Measurements from ENCODE around the gene LRMDA.

LRMDA gene

DNA sequence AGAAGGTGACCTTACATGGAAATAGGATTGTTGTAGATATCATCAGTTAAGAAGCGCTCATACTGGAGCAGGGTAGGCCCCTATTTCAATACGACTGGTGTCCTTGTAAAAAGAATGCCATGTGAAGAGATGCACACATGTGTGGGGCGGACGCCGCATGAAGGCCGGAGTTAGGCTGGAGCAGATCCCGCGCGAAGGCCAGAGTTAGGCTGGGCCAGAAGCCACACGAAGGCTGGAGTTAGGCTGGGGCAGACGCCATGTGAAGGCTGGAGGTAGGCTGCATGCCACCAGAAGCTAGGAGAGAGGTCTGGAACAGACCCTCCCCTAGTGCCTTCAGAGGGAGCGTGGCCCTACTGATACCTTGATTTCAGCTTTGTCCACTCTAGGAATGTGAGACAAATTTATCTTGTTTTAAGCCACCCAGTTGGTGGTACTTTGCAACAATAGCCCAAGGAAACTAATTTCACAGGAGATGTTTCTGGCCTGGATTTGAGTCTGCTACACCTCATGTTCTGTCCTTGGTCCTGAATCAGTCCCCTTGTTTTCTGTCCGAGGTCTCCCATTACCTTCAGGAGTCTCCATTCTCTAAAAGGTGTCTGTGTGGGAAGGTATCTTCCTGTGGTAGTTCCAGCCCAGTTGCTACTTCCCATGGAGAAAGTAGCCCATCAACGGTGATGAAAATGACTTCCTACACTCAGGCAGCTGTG, 585.8 kb downstream of the LRMDA start:
- TF ChIP-seq, protein P1, sequence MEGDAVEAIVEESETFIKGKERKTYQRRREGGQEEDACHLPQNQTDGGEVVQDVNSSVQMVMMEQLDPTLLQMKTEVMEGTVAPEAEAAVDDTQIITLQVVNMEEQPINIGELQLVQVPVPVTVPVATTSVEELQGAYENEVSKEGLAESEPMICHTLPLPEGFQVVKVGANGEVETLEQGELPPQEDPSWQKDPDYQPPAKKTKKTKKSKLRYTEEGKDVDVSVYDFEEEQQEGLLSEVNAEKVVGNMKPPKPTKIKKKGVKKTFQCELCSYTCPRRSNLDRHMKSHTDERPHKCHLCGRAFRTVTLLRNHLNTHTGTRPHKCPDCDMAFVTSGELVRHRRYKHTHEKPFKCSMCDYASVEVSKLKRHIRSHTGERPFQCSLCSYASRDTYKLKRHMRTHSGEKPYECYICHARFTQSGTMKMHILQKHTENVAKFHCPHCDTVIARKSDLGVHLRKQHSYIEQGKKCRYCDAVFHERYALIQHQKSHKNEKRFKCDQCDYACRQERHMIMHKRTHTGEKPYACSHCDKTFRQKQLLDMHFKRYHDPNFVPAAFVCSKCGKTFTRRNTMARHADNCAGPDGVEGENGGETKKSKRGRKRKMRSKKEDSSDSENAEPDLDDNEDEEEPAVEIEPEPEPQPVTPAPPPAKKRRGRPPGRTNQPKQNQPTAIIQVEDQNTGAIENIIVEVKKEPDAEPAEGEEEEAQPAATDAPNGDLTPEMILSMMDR (conservative IDR thresholded peaks at IDR 0.05; ENCODE audit: low read depth, low read length), result no peak
- DNase-seq (ENCODE audit: low read depth), result no peak
- H3K4me3 ChIP-seq (ENCODE audit: low read length), result no peak overlapping the region

DNA sequence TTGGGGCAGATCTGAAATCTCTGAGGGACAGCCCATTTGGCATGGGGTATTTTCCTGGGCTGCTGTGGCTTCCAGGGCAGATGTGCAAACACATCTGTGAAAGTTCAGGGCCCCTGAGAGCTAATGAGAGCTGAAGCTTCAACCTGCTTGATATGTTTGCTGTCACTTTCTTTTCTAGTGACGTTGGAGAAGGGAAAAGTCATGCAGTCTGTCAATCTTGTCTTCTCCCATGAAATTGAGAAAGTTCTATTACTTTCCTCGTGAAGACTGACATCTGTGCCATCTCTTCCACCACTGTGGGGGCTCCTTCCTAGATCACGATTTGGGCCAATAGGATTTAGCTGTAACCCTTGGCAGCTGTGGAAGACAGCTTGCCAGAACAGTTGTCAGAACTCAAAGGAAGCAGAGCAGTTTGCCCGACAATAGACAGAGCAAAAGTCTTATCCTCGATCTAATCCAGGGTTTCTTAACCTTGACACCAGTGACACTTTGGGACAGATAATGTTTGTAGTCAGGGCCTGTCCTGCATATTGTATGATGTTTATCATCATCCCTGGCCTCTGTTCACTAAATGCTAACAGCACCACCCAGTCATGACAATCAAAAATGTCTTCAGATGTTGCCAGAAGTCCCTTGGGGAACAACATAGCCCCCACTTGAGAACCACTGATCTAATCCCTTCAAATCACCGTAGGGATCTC, 586.5 kb downstream of the LRMDA start:
- DNase-seq (ENCODE audit: low read depth), result no peak
- TF ChIP-seq, protein P1 (conservative IDR thresholded peaks at IDR 0.05; ENCODE audit: low read depth, low read length), result no peak
- H3K4me3 ChIP-seq (ENCODE audit: low read length), result no peak overlapping the region

DNA sequence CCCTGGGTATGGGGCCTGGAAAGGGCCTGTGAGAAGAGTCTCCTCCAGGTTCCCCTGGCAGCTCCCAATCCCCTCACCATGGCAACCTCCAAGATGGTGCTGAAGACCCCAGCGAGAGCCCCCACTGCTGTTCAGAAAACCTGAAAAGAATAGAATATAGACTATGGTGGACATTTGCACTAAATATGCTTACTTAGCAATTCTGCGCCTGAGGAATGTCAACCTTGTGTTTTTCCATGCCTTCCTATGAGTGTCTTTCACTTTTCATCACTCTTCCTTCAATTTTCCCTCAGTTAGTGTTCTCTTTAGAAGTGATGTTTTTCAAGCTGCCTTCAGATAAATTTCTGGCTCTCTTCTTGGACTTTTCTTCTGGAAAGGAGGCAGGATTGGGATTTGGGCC, 589.2 kb downstream of the LRMDA start:
- TF ChIP-seq, protein P1 (conservative IDR thresholded peaks at IDR 0.05; ENCODE audit: low read depth, low read length), result no peak
- H3K4me3 ChIP-seq (ENCODE audit: low read length), result no peak overlapping the region
- no peak for DNase-seq (ENCODE audit: low read depth)

DNA sequence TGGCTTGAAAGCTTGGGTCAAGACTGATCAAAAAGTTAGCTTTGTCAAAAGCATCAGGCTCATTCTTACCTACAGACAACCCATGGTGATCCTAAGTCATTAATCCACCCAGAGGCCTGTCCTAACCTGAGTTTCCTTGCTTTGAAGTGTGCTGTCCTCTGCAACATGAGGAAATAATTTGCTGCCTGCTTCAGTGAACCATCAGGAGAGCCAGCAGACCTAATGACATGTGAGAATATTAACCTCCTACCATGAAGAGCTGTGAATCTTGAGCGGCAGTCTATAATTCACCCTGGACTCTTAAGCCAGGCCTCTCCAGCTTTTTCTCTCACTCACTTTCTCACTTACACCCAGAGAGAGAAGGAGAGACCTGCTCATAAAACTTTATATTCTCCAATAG, 590.0 kb downstream of the LRMDA start:
- no peak for DNase-seq (ENCODE audit: low read depth)
- no peak overlapping the region for H3K4me3 ChIP-seq (ENCODE audit: low read length)
- TF ChIP-seq, protein P1 (conservative IDR thresholded peaks at IDR 0.05; ENCODE audit: low read depth, low read length), result no peak

DNA sequence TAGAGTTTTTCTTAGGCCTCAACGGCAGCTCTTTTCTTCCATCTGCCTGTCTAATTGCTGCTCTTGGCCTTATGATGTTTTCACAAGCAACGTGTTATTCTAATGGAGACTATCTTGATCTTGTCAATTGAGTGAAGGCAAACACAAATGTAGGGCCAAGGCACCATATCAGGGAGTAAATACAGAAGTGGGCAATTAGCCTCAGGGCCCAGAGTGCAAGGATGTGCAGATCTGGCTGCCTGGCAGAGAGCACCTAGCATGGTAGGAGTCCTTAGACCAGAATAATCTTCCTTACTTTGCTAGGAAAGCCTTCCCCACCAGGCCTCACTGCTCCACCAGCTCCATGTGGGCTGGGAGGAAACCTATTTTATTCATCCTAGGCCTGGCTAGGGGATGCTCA, 590.9 kb downstream of the LRMDA start:
- TF ChIP-seq, protein P1 (conservative IDR thresholded peaks at IDR 0.05; ENCODE audit: low read depth, low read length), result no peak
- DNase-seq (ENCODE audit: low read depth), result no peak
- no peak overlapping the region for H3K4me3 ChIP-seq (ENCODE audit: low read length)

DNA sequence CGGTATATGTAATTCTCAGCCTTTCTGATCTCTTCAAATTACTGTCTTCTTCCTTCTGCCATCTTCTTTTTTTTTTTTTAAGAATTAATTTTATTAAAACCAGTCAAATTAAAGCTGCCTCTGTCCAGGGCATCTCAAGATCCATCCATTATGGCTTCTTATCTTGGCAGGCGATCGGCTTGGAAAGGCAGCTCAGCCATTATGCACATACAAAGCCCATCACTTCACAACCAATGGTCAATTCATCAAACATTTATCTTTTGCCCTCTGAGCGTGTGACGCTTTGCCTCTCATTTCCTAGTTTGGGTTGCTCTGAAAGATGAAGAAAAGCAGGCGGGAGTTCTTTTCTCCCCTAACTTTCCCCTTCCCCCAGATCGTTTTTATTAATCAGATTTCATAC, 591.6 kb downstream of the LRMDA start:
- DNase-seq (ENCODE audit: low read depth), result no peak
- H3K4me3 ChIP-seq (ENCODE audit: low read length), result no peak overlapping the region
- TF ChIP-seq, protein P1 (conservative IDR thresholded peaks at IDR 0.05; ENCODE audit: low read depth, low read length), result no peak
